Stimulated activated naive CD8-positive, alpha-beta T cell treated with anti-CD3 and anti-CD28 coated beads, Interleukin-15, Interleukin-2, amounts not matched to agents 100 U/mL and 50 U/mL, for 24 hours (primary cell): ENCODE measurements around the gene LPCAT2.

Source experiments
- ATAC-seq: fragments of 150-1000 bp; cut with Tn5 transposase; one replicate; pipeline ENCODE4 v1.10.0; 2021
- DNase-seq: peaks from one replicate; pipeline ENCODE4 v3.0.0; 2021

Gene LPCAT2

GRCh38 chr16:55503726-55504550, 4.9 kb upstream of the LPCAT2 start:
- DNase-seq: no peak
- no peak for ATAC-seq

DNA sequence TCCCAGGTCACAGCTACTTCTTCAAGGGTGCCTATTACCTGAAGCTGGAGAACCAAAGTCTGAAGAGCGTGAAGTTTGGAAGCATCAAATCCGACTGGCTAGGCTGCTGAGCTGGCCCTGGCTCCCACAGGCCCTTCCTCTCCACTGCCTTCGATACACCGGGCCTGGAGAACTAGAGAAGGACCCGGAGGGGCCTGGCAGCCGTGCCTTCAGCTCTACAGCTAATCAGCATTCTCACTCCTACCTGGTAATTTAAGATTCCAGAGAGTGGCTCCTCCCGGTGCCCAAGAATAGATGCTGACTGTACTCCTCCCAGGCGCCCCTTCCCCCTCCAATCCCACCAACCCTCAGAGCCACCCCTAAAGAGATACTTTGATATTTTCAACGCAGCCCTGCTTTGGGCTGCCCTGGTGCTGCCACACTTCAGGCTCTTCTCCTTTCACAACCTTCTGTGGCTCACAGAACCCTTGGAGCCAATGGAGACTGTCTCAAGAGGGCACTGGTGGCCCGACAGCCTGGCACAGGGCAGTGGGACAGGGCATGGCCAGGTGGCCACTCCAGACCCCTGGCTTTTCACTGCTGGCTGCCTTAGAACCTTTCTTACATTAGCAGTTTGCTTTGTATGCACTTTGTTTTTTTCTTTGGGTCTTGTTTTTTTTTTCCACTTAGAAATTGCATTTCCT, 3.4 kb upstream of the LPCAT2 start:
- no peak for ATAC-seq
- DNase-seq: no peak

DNA sequence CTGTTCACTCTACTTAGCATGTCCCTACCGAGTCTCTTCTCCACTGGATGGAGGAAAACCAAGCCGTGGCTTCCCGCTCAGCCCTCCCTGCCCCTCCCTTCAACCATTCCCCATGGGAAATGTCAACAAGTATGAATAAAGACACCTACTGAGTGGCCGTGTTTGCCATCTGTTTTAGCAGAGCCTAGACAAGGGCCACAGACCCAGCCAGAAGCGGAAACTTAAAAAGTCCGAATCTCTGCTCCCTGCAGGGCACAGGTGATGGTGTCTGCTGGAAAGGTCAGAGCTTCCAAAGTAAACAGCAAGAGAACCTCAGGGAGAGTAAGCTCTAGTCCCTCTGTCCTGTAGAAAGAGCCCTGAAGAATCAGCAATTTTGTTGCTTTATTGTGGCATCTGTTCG, 2.8 kb upstream of the LPCAT2 start:
- DNase-seq (no peak), ATAC-seq (no peak)

GRCh38 chr16:55506708-55507107, 2.2 kb upstream of the LPCAT2 start:
- ATAC-seq: no peak
- no peak for DNase-seq

GRCh38 chr16:55508271-55508921, 476 bp upstream of the LPCAT2 start:
- DNase-seq (no peak), ATAC-seq (no peak)

DNA sequence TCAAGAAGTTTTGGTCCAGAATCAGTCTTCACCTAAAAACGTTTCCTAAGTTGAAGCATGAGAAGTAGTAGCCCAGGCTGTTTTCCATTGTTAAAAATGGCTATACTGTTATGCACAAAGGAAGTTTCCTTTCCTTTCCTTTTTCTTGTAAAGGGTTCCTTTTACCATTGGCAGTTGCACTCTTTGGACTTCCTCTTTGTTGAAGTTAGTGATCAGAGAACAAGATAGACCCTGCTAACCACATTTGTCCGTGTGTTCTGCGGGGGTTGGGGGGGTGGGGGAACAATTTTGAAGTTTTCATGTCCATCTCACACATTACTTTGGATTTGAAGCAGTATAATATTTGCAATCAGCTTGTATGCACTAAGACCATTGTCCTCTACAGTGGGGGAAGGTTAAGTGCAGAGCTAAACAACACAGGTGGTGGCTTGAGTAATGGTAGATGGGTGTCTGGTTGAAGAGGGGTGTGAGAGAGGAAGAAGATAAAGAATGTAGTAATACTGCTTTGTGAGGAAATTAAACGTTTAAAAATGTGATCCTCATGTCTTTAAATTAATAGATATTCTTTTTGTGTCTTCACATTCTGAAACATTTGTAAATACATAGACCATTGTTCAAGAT, 1.4 kb downstream of the LPCAT2 start:
- ATAC-seq (no peak), DNase-seq (no peak)

DNA sequence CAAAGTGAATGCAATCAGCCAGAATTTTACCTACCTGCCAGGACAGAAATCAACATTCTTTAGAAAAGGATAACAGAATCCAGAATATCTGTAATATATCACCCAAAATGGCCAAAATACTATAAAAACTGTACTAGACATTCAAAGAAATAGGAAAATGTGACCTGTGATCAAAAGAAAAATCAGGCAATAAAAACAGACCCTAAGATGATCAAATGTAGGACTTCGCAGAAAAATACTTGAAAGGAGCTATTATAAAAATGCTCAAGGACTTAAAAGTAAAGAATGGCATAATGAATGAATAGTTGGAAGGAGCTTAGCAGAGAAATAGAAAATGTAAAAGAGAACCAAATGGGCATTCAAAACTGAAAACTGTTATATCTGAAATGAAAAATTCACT, 4.1 kb downstream of the LPCAT2 start:
- no peak for DNase-seq
- no peak for ATAC-seq

DNA sequence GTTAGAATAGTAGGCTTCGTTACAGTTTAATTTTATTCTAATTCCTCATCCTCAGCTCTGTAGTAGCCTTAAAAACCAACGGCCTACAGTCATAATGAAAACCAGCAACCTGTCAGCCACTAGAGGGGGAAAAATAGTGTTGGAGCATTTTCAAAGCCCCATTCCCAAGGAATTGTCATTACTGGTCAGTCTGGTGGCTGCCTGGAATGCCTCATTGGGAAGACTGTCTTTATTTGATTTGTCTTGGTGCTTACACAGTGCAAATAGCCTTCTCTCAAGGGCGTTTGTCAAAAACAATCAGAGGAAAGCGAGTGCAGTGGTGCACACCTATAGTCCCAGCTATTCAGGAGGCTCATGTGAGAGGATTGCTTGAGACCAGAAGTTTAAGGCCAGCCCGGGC, 4.7 kb downstream of the LPCAT2 start:
- ATAC-seq (no peak), DNase-seq (no peak)

DNA sequence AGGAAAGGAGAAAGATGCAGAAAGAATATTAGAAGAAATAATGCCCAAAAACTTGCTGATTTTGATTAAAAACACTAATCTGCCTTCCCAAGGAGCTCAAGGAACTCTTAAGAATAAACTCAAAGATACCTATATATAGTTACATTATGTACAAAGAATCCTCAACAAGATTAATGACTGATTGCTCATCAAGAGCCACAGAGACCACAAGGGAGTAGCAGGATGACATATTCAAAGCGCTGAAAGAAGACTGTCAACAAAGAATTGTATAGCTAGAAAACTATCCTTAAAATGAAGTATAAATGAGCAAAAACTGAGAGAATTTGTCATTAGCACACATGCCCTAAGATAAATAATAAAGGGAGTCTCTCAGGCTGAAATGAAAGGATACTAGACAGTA, 6.2 kb downstream of the LPCAT2 start:
- DNase-seq: no peak
- no peak for ATAC-seq

DNA sequence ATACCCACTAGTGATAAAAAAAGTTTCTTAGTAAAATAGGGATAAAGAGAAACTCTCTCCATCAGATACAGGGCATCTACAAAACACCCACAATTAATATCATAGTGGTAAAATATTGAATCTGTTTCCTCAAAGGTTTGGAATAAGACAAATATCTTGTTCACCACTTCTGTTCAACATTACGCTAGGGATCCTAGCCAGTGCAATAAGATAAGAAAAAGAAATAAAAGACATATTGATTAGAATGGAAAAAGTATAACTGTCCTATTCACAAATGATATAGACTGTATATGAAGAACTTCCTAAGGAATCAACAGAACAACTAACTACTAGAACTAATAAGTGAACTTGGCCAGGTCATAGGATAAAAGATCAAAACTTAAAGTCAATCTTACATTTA, 12.9 kb downstream of the LPCAT2 start:
- DNase-seq (no peak), ATAC-seq (no peak)

DNA sequence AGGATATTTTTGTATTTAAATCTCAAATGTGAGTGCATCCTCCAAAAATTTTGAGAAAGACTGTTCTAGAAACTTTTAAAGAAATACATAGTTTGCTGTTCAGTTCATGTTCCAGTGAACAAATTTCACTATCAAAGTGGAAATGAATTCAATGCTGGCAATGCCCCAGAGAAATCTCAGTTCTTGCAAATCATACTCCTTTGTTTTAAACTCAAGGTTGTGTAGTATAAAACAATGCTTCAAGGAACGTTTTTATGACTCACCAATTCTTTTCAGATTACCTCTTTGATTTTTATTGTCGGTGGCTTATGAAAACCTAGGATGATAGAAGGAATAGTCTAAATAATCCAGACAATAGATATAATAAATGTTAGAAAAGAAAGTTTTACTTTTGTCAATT, 17.6 kb downstream of the LPCAT2 start:
- no peak for DNase-seq
- ATAC-seq: no peak

DNA sequence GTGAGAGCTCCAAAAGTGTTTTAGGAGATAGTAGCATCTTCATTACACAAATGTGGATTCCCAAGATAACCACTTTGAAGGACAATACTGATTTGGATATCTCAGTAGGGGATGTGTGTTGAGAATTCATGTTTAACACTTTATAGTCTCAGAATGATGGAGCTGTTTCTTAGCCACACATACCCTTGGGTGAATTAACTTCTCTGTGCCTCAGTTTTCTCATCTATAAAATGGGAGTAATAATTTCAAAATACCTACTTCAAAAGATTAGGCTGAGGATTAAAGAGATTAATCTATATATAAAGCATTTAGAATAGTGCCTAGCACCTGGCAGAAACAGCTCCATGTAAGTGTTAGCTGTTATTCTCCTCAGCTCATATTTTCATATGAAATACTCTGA, 19.0 kb downstream of the LPCAT2 start:
- ATAC-seq (no peak), DNase-seq (no peak)

DNA sequence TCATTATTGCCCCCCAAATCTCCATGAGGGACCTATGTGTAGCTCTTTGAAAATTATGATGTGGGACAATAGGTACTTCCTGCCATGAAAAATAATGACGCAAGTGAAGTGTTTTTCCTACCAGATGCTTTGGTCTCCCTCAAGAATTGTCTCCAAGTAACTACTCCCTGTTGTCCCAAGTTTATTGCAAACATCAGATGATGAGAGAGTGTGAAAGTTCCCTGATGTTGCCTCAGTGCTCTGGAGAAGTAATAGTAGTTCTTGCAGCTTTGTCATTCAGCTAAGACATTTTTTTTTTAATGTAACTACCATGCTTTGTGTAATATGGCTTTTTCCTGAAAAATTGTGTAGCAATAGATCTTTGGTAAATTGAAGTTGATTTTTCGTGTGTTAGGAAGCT, 20.1 kb downstream of the LPCAT2 start:
- ATAC-seq (no peak), DNase-seq (no peak)

DNA sequence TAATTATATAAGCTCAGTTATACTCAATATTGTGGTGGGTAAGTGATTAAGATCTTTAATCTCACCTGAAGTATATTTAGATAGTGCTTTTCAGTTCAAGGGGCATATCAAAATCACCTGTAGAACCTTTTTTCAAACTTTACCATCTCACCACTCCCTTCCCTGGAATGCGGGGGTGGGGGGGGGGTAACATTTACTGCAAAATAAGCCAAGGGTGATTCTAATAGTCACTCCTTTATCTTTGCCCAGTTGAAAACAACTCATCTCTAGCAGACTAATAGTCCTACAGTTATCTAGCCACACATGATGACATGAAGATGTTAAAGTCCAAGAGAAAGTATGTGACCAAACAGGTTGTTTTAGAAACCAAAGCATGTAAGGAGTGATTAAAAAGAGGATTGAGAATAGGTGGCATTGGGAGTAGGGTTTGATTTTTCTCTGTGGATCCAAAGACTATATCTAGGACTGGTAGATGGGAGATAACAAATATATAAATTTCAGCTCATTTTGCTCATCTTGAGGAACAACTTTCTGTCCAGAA, 21.5 kb downstream of the LPCAT2 start:
- no peak for ATAC-seq
- DNase-seq: no peak

- no peak for ATAC-seq
- DNase-seq: no peak
Measured at GRCh38 chr16:55532227-55532626, 23.4 kb downstream of the LPCAT2 start.

GRCh38 chr16:55534756-55535155, 25.9 kb downstream of the LPCAT2 start:
- DNase-seq (no peak), ATAC-seq (no peak)

DNA sequence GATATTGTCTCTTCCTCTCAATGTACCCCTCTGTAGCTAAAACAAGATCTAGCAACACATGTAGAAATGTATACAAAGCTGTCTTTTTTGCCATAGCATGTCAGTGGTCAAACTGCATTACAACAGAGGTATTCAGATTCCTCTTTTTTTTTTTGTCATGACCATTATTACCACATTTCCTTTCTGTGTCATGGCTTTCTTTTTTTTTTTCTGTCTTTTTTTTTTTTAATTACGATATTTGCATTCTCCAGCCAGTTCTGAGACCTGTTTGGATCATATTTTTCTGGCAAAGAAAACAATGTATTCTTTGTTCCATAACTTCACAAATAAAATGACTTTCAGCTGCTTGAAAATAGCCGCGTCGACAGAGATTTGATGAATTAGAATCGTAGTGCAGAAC, 30.2 kb downstream of the LPCAT2 start:
- DNase-seq (no peak), ATAC-seq (no peak)

- DNase-seq: no peak
- no peak for ATAC-seq
Measured at GRCh38 chr16:55539488-55539887, 30.6 kb downstream of the LPCAT2 start.

DNA sequence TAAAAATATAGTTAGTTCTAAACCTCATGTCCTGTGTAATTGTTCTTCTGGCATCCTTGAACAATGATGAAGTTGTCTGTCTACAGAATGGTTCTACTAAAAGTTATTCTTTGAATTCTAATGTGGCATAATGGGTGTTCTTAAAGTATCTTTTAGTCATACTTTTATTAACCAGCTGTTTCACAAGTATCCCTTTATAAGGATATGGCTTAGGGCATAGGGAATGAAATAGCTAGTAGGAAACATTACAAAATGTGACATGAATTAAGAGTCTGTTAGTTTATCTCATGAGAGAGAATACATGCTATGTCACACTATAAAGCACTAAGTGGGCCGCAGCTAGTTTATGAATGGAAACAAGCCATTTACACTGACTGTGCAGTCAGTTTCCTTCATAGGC, 31.3 kb downstream of the LPCAT2 start:
- ATAC-seq (no peak), DNase-seq (no peak)

- DNase-seq (no peak), ATAC-seq (no peak)
Measured at GRCh38 chr16:55542459-55543082, 33.7 kb downstream of the LPCAT2 start.

DNA sequence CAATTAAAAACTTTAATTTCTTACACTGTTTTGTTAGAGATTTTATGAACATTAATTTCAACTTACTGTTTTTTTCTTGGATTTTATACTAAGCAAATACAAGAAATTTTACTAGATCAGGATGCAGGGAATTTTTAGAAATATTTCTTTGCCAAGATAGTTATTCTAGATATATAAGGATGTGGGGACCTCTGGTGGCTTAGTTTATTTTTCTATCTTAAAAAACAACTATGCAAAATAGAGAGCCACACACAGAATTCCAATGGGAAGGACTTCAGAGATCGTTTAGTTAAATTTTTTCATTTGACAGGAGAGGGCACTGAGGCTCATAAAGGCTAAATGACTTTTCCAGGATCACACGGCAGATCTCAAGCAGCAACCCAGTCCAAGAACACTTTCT, 34.6 kb downstream of the LPCAT2 start:
- no peak for ATAC-seq
- no peak for DNase-seq

DNA sequence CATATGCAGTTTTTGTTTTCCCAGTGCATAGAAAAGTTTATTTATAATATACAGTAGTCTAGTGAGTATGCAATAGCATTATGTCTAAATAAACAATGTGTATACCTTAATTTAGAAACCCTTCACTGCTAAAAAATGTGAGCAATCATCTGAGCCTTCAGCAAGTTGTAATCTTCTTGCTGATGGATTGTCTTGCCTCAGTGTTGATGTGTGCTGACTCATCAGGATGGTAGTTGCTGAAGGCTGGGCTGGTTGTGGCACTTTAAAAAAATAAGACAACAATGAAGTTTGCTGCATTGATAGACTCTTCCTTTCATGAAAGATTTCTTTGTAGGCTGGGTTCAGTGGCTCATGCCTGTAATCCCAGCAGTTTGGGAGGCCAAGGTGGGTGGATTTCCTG, 43.7 kb downstream of the LPCAT2 start:
- DNase-seq: no peak
- no peak for ATAC-seq
